ENCODE measurements around the gene UTP25.

The UTP25 gene

DNA sequence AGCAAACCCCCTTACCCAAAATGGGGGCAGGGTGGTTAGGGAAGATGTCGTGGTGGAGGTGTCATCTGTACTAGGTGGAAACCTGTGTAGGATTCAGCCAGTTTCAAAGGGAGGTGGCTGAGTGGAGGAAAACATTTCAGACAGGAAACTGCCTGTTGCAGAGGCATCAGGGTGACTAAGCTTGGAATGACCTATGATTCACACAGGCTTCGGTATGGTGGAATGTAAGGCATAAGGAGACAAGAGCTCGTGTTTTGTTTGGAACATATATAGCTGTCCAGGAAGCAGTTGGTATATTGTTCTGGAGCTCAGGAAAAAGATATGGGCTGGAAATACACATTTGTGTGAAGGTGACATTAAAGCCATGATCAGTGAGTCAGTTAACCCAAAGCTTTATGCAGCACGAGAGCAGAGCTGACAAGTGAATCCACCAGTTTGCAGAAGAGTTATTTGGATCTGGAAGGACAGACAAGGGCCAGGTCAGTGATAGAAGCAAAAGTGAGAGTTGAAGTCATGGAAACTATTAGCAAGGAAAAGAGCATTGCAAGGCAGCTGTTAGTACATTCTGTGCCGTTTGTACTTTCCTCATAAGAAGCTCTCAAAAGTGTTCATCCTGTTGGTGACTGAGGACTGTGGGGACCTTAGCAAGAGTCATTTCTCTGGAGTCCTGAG is 12.2 kb downstream of the UTP25 start:
- DNase-seq (ENCODE audit: low read depth): peak; percentile 85

GRCh38 chr1:209840611-209841010 is 12.8 kb downstream of the UTP25 start:
- no peak for DNase-seq (ENCODE audit: low read depth)

DNA sequence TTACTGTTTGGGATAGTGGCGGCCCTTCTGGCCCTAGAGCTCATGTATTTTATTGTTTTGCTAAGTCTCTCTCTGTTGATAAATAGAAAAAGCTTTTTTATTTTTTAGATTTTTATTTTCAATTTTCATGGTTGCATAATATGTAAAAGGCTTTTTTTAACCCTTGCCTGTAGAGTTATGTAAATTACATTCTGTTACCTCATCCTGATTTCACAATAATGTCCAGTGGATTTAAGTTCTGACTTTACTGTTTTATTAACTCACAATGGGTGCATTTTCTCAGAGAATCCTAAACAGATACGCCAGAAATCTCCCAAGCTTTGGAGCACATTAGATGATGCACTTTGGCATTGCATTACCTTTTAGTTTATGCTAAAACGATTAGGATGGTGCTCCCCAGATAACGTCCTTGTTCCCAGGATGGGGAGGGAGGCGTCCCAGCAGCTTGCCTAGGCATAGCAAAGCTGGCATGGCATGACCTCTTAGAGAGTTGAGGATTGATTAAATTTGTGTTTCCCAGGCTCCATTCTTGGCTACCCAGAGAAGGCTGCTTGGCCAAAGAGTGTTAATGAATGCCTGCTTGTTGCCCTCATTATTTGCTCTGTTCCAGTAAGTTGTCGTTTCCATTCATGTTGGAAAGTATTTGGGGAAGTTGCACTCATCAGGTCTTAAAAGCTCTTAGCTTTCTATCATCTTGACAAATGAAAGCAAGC is 17.1 kb downstream of the UTP25 start:
- DNase-seq (ENCODE audit: low read depth): no peak

- no peak for DNase-seq (ENCODE audit: low read depth)
Observed at GRCh38 chr1:209845408-209845725, 17.6 kb downstream of the UTP25 start.

DNA sequence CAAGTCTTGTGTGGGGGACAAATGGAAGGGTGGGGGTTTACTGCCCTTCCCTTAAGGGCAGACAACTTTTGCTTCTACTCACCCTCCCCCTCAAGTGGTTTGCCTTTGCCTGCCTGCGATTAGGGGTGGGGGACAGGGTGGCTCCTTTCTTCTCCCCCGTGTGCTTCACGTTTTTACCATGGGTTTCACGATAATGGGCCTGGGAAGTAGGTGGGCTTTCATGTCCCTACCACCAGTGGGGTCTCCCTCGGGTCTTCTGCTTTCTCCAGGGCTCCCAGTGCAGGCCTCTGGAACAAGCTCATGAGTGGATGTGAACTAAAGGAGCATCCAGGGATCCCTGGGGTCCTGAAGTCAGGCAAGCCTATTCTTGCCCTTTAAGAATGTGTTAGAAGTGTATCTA is 21.6 kb downstream of the UTP25 start:
- no peak for DNase-seq (ENCODE audit: low read depth)

- no peak for DNase-seq (ENCODE audit: low read depth)
Observed at GRCh38 chr1:209850342-209850979, 22.7 kb downstream of the UTP25 start.

DNA sequence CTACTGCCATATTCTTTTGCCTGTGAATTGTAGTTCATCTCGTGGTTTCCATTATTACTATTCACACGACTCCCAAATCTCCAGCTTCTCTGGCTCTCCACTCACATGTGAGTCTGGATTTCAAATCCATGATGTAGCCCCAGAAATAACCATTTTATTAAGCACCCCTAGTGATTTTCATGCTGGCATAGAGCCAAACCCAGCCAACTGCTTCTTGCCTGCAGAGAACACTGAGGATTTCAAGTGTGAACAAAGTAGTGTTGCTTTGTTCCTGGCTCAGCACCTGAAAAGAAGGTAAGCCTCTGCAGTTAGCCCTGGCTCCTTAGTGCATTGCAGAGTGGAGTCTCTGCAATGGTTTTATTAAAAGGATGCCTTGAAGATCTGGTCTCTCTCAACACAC is 25.9 kb downstream of the UTP25 start:
- no peak for DNase-seq (ENCODE audit: low read depth)

GRCh38 chr1:209854196-209854595 is 26.4 kb downstream of the UTP25 start:
- no peak for DNase-seq (ENCODE audit: low read depth)

DNA sequence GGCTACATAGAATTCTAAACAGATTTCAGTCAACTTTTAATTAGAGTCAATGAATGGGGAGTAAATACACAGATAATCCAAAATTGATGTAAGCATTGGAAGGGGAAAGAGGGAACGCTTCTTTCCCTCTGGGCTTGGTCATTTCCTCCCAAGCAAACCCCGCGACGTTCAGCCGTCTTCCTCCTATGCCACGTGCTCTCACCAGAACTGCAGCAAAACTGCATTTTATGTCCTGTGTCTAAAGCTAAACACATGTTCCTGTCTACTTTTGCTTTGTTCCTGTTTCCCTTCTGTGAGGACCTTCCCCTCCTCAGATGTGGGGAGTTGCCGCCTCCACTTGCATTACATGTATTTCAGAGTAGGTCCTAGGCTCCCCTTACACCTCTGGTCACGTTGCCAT is 27.2 kb downstream of the UTP25 start:
- no peak for DNase-seq (ENCODE audit: low read depth)

DNA sequence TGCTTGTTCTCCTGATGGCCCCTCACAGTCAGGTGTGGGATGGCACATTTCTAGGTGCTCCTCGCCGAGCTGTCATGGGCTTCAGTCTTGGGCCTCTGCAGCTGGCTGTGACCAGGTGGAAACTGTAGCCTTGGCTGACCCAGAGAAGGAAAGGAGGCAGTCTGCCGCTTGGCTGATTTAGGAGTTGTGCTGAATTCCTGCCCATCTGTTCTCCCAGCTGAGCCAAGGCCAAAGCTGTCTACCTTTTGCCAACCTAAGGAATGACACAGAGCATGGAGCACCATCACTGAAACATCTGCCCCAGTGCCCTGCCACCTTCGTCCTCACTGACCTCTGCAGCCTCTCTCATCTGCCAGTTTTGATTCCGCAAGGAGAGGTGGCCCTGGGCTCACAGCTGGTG is 27.9 kb downstream of the UTP25 start:
- DNase-seq (ENCODE audit: low read depth): no peak

DNA sequence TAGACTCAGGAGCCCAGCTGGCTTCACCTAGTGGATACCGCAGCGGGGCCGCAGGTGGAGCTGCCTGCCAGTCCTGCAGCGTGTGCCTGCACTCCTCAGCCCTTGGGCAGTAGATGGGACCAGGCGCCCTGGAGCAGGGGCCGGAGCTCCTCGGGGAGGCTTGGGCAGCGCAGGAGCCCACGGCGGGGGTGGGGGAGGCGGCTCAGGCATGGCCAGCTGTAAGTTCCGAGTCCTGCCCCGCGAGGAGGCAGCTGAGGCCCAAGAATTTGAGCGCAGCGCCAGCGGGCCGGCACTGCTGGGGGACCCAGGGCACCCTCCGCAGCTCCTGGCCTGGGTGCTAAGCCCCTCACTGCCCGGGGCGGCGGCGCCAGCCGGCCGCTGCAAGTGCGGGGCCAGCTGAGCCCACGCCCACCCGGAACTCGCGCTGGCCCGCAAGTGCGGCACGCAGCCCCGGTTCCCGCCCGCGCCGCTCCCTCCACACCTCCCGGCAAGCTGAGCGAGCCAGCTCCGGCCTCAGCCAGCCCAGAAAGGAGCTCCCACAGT is 30.9 kb downstream of the UTP25 start:
- DNase-seq (ENCODE audit: low read depth): no peak

DNA sequence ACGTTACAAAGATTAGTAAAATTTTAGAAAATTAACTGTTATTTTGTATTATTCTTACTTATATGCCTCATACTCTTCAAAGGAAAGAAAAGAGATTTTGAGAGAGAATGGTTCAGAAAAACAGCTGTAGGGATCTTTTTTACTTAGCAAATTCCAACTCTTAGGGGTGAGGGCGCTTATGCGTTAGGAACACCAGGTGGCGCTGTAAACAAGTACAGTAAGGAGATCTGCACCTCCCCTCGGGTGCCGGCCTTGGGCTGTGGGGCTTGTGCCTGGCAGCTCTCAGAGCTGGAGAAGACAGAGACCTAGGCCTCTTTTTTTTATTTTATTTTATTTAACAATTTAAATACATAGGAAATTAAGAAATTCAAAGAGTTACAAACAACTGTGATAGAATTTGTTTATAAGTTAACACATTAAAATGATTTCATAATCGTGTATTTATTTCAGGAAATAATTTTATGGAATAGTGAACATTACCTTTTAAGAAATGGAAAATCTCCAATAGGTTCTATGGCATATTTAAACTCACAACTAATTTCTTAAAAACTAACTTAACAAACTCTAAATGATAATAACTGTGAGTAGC is 32.6 kb downstream of the UTP25 start:
- peak; percentile 67 for DNase-seq (ENCODE audit: low read depth)

DNA sequence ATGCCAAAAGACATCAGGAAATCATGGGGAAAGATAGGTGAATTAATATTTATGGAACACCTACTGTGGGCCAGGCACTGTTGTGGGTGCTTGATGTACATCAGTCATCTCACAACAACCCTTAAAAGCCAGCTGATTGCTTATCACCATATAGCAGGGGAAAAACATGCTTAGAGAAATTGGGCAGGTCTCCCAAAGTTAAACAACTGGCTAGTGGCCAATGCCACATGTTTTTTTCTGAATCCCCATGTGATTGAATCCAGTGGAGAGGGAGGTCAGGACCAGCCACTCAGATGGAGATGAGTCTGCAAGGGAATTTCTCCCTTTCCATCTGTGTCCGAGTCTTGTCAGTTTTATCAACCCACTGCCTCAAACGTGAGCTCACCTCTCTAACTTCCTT is 33.5 kb downstream of the UTP25 start:
- no peak for DNase-seq (ENCODE audit: low read depth)

- no peak for DNase-seq (ENCODE audit: low read depth)
Observed at GRCh38 chr1:209862391-209863356, 34.9 kb downstream of the UTP25 start.

DNA sequence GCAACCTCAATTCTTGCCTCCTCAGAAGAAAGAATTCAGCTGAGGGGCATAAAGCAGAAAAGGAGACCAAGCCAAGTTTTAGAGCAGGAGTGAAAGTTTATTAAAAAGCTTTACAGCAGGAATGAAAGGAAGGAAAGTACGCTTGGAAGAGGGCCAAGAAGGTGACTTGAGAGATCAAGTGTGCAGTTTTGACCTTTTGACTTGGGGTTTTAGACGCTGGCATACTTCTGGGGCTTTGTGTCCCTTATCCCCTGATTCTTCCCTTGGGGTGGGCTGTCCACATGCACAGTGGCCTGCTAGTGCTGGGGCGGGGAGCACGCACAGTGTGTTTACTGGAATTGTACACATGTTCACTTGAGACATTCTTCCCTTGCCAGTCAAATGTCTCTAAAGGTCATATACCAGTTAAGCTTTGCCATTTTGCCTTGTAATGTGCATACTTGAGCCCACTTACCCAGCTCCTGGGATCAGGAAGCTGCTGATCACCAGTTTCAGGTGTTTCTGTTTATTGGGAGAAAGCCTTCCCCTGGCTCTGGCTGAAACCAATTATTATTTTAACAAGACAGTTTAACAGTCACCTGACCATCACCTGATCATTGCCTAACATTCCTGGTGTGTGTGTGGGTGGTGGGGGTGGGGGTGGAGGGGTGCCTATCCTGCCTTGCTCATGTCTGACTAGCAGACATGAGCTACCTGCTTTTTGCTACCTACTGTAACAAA is 36.2 kb downstream of the UTP25 start:
- no peak for DNase-seq (ENCODE audit: low read depth)

DNA sequence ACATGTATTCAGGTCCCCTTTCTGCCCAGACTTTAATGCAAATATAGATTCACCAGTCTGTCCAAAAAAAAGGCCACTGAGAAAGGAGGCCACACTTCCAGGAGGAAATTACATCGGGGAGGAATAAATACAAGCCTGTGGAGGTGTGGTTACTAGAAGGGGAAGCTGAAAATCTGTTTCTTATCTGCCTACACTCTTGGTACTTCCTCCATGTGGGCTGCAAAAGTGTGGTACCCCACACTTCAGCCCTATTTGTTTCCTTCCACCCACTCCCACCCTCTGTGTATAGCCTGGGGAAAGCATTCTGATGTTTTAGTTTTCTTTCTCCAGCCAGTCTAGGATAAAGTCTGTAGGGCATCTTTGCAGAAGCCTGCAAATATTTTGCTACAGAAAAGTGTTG is 38.4 kb downstream of the UTP25 start:
- DNase-seq (ENCODE audit: low read depth): no peak

DNA sequence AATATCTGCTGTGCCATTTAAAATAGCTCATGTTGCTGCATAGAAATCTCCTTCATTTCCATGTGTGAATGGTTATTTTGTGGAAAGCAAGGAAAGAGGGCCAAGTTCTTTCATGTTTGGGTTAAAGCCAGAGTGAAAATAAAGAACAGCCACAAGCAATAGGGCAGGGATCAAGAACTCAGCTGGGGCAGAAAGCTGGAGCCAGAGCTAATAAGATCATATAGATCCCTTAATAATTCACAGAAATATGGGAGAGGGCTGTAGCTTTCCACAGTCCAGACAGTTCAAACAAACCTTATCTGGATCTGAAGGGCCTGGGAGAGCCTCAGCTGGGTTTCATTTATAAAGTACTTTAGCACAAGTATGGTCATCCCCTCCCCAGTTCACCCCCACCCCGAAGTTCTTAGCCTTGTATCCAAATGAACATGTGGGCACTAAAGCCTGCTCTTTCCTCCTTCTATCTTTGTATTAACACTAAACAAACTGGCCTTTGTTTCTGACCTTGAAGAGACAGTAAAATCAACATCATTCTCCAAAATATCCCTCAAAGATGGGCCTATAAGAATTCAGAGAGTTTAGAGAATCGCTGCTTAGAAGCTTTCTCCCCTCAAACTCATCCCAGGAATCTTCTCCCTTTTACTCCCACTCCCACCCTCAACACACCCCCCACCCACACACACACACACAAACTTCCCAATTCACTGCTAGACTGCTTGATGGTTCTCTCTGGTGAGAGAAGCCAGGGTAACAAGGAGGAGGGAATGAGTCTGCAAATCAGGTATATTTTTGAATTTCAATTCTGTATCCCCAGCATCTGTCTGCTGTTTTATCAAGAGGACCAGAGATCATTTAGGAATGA is 41.7 kb downstream of the UTP25 start:
- peak; percentile 38 for DNase-seq (ENCODE audit: low read depth)

- DNase-seq (ENCODE audit: low read depth): peak; percentile 56
Observed at GRCh38 chr1:209870151-209870831, 42.5 kb downstream of the UTP25 start.

GRCh38 chr1:209871006-209871405 is 43.2 kb downstream of the UTP25 start:
- DNase-seq (ENCODE audit: low read depth): no peak

DNA sequence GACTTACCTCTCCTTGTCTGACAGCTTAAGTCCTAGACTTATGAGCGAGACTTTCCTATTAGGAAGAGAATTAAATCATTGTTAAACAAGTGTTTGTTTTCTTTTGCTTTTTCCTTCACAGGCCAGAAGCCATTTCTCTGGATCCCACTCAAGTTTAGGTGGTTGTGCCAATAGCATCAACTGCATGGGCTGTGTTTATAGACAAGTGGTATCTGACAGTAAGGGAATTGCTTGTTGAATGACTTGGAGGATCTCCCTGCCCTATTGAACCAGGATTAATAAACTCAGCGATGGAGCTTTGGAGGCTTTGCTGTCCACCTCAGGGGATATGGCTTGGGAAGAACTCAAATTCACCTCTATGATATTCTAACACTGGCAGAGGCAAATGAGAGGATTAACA is 43.7 kb downstream of the UTP25 start:
- no peak for DNase-seq (ENCODE audit: low read depth)
